Adipocyte (in vitro differentiated cells): ENCODE data around the gene JMJD7.

Experiments
- DNase-seq: peaks from one replicate; pipeline ENCODE4 v3.0.0-alpha.2; 2015; ENCODE audit warnings: low read depth
- H3K27me3 ChIP-seq: replicated peaks from 2 replicates; pipeline ENCODE4 v1.7.0; 2013; ENCODE audit warnings: mild to moderate bottlenecking, low read length, moderate library complexity; ENCODE audit not compliant: control insufficient read depth, insufficient read depth
- H3K36me3 ChIP-seq: 2 replicates; pipeline ENCODE4 v1.7.0; 2013; ENCODE audit warnings: low read length, mild to moderate bottlenecking, moderate library complexity; ENCODE audit not compliant: control insufficient read depth, insufficient read depth, severe bottlenecking
- H3K4me1 ChIP-seq: 2 replicates; pipeline ENCODE4 v1.7.0; 2013; ENCODE audit warnings: mild to moderate bottlenecking, low read length, moderate library complexity; ENCODE audit not compliant: control insufficient read depth, insufficient read depth
- H3K4me3 ChIP-seq: 2 replicates; pipeline ENCODE4 v1.7.0; 2013; ENCODE audit warnings: mild to moderate bottlenecking, low read length, moderate library complexity
- H3K9ac ChIP-seq: 2 replicates; pipeline ENCODE4 v1.7.0; 2013; ENCODE audit warnings: mild to moderate bottlenecking, low read length, moderate library complexity
- H3K9me3 ChIP-seq: 2 replicates; pipeline ENCODE4 v1.7.0; 2013; ENCODE audit warnings: mild to moderate bottlenecking, low read length, moderate library complexity; ENCODE audit not compliant: control insufficient read depth

JMJD7 gene

DNA sequence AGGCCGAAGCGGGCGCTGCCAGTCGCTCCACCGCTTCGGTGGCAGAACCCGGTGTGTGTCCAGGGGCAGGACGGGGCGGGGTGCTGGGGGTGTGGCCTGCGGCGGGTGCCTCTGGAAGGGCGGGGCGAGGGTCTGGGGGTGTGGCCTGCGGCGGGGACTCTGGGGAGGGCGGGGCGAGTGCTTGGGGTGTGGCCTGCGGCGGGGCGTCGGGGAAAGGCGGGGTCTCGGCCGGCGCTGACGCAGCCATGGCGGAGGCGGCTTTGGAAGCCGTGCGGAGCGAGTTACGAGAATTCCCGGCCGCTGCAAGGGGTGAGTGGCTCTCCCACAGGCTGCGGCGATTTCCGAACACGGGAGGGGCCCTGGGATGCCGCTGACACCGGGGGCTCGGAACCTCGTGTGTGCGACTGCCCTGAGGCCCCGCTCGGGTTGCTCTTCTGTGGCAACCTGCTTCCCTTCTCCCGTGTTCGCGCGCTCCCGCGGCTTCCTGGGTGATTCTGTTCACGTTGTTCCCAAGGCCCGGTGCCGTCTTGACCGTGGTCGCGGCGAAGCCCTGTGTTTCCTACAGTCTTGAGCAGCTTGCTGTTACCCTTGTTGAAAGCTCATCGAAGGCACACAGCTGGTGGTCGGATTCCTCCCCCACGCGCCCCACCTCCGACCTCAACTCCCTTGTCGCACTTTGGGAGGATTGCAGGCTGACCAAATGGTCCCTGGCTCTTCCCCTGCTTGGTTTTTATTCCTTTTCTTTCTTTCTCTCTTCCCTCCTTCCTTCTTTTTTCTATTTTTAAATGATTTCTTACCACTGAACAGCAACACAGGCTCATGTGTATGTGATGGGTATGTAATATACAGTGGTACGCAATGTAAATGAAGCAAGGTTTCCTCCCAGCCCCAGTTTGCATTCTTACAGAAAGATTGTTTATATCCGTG lies at the start of gene JMJD7:
JMJD7 (plus strand) TSS at position 213 of the 927 bp plus-strand sequence; CDS start at position 246, 33 bp downstream.
- Histone ChIP-seq H3K4me3 (peak within 1 kb of the TSS; percentile 93), H3K9me3 (no peaks in the 10 kb centered on the region), H3K9ac (peak within 1 kb of the TSS; percentile 90), H3K36me3 (peaks cover 27% of the 10 kb centered on the region), H3K4me1 (peaks cover 11% of the 10 kb centered on the region), H3K27me3 (no peaks in the 10 kb centered on the region)
- peak; percentile 97 for DNase-seq

DNA sequence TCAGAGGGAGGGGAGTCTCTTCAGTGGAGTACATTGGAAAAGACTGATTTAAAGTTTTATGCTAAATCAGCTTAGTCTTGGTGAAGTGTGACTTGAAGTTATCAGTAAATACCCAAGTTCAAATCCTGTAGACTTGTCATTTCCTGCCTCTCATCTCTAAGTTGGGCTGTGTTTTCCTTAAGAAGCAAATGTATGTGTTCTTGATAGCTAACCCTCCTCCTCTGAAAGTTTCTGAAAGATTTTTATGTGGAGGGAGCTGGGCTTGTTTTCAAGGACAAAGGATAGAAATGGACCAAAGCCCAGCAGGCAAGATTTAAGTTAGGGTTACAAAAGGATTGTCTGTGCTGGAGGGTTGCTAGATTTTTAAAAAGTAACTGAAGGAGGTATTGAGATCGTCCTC lies 49.4 kb upstream of the JMJD7 start:
- H3K4me1 ChIP-seq: peaks cover 63% of the 10 kb centered on the region
- no peak overlapping the region for H3K9ac ChIP-seq
- H3K27me3 ChIP-seq: no peaks in the 10 kb centered on the region
- H3K9me3 ChIP-seq: no peaks in the 10 kb centered on the region
- no peak for DNase-seq
- no peaks in the 10 kb centered on the region for H3K36me3 ChIP-seq
- no peak overlapping the region for H3K4me3 ChIP-seq

DNA sequence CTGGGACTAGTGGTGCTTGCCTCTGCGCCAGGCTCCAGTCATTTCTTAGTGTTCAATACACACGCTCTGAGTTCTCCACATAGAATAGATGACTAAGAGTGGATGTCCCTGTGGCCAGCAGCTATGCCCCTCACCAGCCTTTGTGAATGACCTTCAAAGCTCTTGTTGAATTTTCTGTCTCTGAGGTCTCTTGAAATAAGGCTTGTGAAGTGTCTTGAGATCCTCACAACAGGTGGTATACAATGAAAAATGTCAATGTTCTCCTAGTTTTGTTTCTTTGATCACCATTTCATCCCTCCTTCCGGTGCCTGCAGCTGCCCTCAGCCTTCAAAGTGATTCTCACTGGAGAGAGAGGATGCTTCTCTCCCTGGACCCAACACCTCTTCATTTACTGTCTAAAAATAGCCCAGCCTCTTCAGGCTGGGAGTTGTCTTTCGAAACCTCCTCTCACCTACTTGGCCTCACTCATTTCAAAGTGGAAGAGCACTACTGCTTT lies 48.2 kb upstream of the JMJD7 start:
- H3K9ac ChIP-seq: no peak overlapping the region
- peak overlapping the region; percentile 35 for H3K4me3 ChIP-seq
- no peaks in the 10 kb centered on the region for H3K9me3 ChIP-seq
- H3K4me1 ChIP-seq: peaks cover 60% of the 10 kb centered on the region
- no peaks in the 10 kb centered on the region for H3K36me3 ChIP-seq
- peak; percentile 36 for DNase-seq
- no peaks in the 10 kb centered on the region for H3K27me3 ChIP-seq

DNA sequence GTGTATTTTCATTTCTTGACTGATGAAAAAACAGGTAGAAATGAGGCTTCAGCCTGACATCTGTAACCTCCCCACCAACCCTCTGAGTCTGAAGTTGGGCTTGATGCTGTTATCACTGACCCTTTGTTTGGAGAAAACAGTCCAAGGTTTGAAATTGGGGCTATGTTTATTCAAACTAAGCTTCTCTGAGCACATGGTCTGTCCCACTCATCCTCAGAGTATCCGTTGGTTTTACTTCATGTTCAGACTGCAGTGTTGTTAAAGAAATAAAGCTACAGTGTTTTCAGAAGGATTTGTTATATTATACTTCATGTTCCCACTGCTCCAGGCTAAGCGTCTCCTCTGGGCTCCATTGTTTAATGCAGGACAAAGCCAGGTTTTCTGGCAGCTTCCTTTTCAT lies 47.6 kb upstream of the JMJD7 start:
- Histone ChIP-seq H3K9me3 (no peaks in the 10 kb centered on the region), H3K4me1 (peaks cover 55% of the 10 kb centered on the region), H3K9ac (no peak overlapping the region), H3K27me3 (no peaks in the 10 kb centered on the region), H3K36me3 (no peaks in the 10 kb centered on the region), H3K4me3 (peak overlapping the region; percentile 35)
- peak; percentile 44 for DNase-seq

DNA sequence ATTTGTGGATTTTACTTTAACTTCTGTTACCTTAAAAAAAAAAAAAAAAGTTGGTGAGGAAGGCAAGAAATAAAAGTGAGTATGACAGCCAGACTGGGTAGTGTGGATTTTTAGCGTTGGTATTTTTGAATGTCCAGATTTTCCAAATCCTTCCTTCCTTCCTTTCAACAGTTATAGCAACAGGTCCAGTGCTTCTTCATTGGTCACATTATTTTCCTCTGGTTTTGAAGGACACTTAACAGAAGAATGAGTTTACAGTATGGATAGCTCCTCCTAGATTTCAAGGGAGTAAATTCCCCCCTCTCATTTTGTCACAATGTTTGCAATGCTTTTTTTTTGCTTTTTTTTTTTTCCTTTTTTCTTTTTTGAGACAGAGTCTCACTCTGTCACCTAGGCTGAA lies 47.2 kb upstream of the JMJD7 start:
- no peaks in the 10 kb centered on the region for H3K9me3 ChIP-seq
- peak; percentile 22 for DNase-seq
- H3K9ac ChIP-seq: no peak overlapping the region
- no peak overlapping the region for H3K4me3 ChIP-seq
- H3K4me1 ChIP-seq: peaks cover 50% of the 10 kb centered on the region
- no peaks in the 10 kb centered on the region for H3K27me3 ChIP-seq
- no peaks in the 10 kb centered on the region for H3K36me3 ChIP-seq

DNA sequence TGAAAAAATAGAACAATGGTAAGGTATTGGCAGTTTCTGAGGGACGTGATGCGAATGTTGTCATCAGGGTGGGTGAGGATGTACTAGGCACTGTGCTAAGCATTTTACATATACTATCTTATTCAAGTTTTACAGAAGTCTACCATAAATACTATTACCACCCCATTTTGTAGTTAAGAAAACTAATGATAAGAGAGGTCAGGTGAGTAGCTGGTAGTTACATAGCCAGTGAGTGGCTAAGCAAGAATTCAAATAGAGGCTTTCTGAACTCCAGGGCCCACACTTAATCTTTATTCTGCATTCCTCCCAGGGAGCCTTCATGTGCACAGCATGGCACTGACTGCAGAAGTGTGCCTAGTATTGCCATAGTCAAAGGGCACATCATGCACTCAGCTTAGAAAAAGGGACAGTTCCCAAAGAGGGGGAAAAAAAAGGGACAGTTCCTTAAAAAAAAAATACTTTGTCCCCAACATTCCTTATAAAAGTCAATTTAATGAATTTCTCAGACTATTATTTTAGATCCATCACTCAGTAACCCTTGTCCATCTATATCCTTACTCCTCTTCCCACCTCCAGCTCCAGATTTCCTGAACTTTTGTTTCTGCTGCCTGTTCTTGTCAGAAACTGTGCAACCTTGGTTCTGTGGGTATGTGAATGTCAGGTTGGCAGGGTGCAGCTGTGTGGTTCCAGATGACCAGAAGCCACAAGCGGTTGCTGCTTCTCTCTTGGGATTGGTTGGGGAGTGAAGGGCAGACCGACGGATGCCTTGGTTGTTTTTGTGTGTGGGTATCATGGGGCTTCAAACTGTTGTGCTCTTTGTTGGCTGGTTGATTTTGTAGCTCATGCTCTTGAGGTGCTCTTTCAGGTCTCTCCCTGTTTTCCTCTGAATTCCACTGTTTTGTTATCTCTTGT lies 45.3 kb upstream of the JMJD7 start:
- Histone ChIP-seq H3K9ac (no peak overlapping the region), H3K4me1 (peaks cover 32% of the 10 kb centered on the region), H3K9me3 (no peaks in the 10 kb centered on the region), H3K4me3 (no peak overlapping the region), H3K36me3 (no peaks in the 10 kb centered on the region), H3K27me3 (no peaks in the 10 kb centered on the region)
- DNase-seq: no peak

DNA sequence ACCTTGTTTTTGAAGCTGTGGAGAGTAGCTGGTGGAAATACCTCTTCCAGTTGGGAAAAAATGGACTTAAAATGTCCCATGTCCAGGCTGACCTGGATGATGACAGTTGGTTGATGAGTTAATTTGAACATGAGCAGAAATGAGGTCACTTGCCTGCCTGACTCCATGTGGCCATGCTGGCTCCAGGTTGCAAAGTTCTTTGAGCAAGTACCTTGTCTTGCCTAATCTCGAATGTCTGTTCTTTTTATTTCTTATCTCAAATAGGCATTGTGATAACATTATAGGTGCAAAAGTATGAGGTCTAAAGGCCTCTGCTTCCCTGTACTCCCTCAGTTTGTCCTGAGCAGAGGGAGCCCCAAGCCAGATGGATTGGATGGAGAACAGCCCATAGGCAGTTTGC lies 44.6 kb upstream of the JMJD7 start:
- Histone ChIP-seq H3K9ac (no peak overlapping the region), H3K27me3 (no peaks in the 10 kb centered on the region), H3K4me1 (peaks cover 25% of the 10 kb centered on the region), H3K36me3 (no peaks in the 10 kb centered on the region), H3K9me3 (no peaks in the 10 kb centered on the region), H3K4me3 (no peak overlapping the region)
- DNase-seq: no peak

DNA sequence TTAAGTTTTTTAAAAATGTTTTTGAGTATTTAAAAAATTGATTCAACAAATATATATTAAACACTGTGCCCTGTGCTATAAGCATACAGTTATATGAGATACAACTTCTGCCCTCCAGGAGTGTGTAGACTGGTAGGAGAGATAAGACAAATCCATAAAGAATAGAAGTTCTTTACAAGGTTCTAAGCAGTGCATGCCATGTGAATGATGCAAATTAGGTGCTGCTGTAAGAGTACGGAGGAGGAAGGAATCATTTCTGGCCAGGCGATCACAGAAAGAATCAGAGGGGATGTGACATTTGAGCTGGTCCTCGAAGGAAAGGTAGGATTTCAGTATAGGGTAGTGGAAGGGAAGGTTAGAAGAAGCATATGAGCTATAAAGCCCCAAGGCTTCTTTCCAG lies 39.6 kb upstream of the JMJD7 start:
- DNase-seq: no peak

DNA sequence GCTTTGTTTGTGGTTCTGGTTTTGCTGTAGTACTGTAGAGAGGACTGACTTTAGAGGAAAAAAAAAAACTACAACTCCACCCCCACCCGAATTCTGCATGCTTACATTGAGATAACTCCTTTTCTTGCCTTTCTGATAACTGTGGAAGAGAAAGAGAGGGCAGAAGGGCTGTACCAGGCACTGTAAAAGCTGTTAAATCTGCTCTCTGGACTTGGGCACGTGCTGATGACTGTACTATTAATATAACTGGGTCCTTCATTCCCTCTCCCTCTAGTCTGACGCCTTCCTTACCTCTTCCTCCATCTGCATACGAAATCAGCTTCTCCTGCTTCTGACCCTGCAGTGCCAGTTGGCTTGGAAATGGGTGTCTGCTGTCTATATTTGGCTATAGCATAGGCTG lies 38.7 kb upstream of the JMJD7 start:
- Histone ChIP-seq H3K4me3 (no peak overlapping the region), H3K27me3 (no peaks in the 10 kb centered on the region), H3K9me3 (no peaks in the 10 kb centered on the region), H3K36me3 (no peaks in the 10 kb centered on the region), H3K4me1 (peaks cover 22% of the 10 kb centered on the region), H3K9ac (no peak overlapping the region)
- no peak for DNase-seq

More for the DNA sequence above, 39.6 kb upstream of the JMJD7 start:
- H3K4me3 ChIP-seq: no peak overlapping the region
- peaks cover 22% of the 10 kb centered on the region for H3K4me1 ChIP-seq
- no peaks in the 10 kb centered on the region for H3K9me3 ChIP-seq
- H3K9ac ChIP-seq: no peak overlapping the region
- H3K27me3 ChIP-seq: no peaks in the 10 kb centered on the region
- no peaks in the 10 kb centered on the region for H3K36me3 ChIP-seq

DNA sequence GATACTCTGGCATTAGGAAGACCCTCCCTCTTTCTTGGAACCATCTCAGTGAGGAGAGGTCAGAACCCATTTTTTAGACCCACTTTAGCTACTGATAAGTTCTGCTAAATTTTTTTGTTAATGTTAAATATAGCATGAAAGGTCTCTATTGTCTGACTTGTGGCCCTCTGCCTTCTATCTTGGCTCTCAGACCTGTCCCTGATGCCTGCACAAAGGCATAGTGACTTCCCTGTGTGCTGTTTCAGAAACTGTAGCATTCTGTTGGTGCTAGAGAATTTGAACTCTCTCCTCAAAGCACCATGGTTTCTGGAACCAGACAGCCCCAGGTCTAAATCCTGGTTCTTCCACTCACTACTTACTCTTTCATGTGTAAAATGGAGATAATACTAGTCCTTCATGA lies 38.2 kb upstream of the JMJD7 start:
- no peak for DNase-seq
- Histone ChIP-seq H3K4me1 (peaks cover 22% of the 10 kb centered on the region), H3K36me3 (no peaks in the 10 kb centered on the region), H3K4me3 (no peak overlapping the region), H3K9ac (no peak overlapping the region), H3K9me3 (no peaks in the 10 kb centered on the region), H3K27me3 (no peaks in the 10 kb centered on the region)

DNA sequence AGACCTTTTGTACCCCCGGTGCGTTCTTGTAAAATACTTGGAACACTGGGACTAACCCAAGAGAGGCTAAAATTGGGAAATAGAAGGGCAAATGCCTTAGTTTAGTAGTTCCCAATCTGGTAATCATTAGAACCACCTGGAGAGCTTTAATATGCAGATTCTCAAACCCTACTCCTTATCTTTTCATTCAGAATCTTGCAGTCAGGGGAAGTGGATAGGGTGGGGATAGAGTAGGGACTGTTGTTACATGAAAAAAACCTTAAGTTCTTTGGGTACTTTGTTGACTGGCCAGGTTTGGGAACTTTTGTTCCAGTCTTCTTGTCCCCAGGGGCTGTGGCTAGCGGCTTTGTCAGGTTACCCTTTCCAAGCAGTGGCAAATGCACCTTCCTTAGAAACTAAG lies 37.7 kb upstream of the JMJD7 start:
- Histone ChIP-seq H3K4me3 (no peak overlapping the region), H3K9ac (no peak overlapping the region), H3K27me3 (no peaks in the 10 kb centered on the region), H3K36me3 (no peaks in the 10 kb centered on the region), H3K9me3 (no peaks in the 10 kb centered on the region), H3K4me1 (peaks cover 22% of the 10 kb centered on the region)
- DNase-seq: no peak
